Adrenal gland (tissue), 12 donors: Measurements from ENCODE around the gene ACSF3. TPM values are rescaled to one million over a fixed set of nuclear protein-coding genes. Genes with fewer than 3 reads are reported as not detected.

Experiments
- DNase-seq, 7 donors: peaks; one replicate each; pipeline ENCODE4 v3.0.0-alpha.2; 2019 to 2020
- H3K27ac ChIP-seq, 5 donors: fragments of 200-600 bp; sonication (generic) in 4 of 5; 1 replicate in 3 of 5; 2 replicates in 2 of 5; pipeline versions ENCODE4 v1.5.1 to v1.8.0; 2016 to 2020; ENCODE audit warnings: mild to moderate bottlenecking in 1 of 5
- H3K27me3 ChIP-seq: fragments of 200-600 bp; 2 replicates; pipeline ENCODE4 v1.8.0; 2021
- H3K36me3 ChIP-seq, 2 donors: fragments of 200-600 bp; replicated peaks in 1 of 2; 1 replicate in 1 of 2; 2 replicates in 1 of 2; pipeline versions ENCODE4 v1.5.1 to v1.8.0; 2018 to 2022
- H3K4me1 ChIP-seq, 2 donors: fragments of 200-600 bp; replicated peaks in 1 of 2; 1 replicate in 1 of 2; 2 replicates in 1 of 2; pipeline versions ENCODE4 v1.5.1 to v1.8.0; 2018 to 2021
- H3K4me3 ChIP-seq, 4 donors: fragments of 200-600 bp; sonication (generic) in 3 of 4; one replicate each; pipeline ENCODE4 v1.5.1; 2016 to 2018
- H3K9me3 ChIP-seq, 3 donors: fragments of 200-600 bp; sonication (generic) in 1 of 3; replicated peaks in 1 of 3; 1 replicate in 2 of 3; 2 replicates in 1 of 3; pipeline versions ENCODE4 v1.5.1 to v1.8.0; 2016 to 2021
- POLR2A ChIP-seq, 2 donors: fragments of 450-650 bp; IDR thresholded peaks; one replicate each; pipeline ENCODE4 v1.6.1; 2017; ENCODE audit warnings: antibody characterized with exemption in 2 of 2, mild to moderate bottlenecking in 2 of 2, moderate library complexity in 1 of 2
- WGBS, 4 donors: extraction: QIAGEN DNeasy Blood & Tissue Kit in 2 of 4; methylation state at CpG; one replicate each; pipeline versions ENCODE4 v1.1.5 to v1.1.7; 2013 to 2017; 5-methylcytosine and 5-hydroxymethylcytosine counted together
- intact Hi-C, 2 donors: fragments of 100-400 bp; cut with DNase I; formaldehyde crosslinking; loops; one replicate each; pipeline versions ENCODE4 v1.14.1 to v1.15.0; 2022 to 2023
- polyA plus RNA-seq, 3 donors: library from polyadenylated mRNA; stranded (reverse); fragments of 200-250 nt in 2 of 3; fragments of 350-450 nt in 1 of 3; fragmentation: Illumina TruSeq in 1 of 3; extraction: RNeasy Lipid Tissue Mini Kit (QIAGEN cat#74804) in 1 of 3; gene quantifications; one replicate each; pipeline ENCODE4 v1.2.3, GENCODE V29; 2013 to 2014
- total RNA-seq, 9 donors: library from RNA; depleted of rRNA in 4 of 9; stranded (reverse); fragments of >200 nt in 4 of 9; fragments of 120-200 nt in 1 of 9; fragmentation: NEBNext Ultra II Directional in 1 of 9; extraction: Animal tissue kit (Norgen Biotek cat#: 25700) in 1 of 9; gene quantifications; one replicate each; pipeline versions ENCODE4 v1.1.0 to v1.2.4, GENCODE V29; 2013 to 2023
- TF ChIP-seq, protein P1 (sequence below), 6 experiments: fragments of 450-650 bp in 4 of 6; fragments of 200-600 bp in 2 of 6; sonication (generic) in 1 of 6; IDR thresholded peaks; 1 replicate in 5 of 6; 2 replicates in 1 of 6; pipeline versions ENCODE4 v1.5.1 to v1.8.0; 2016 to 2021; ENCODE audit warnings: antibody characterized with exemption in 6 of 6, mild to moderate bottlenecking in 2 of 6, moderate library complexity in 1 of 6
- donor health status: healthy with polysubstance abuse.
- donor health status: Bipolar disorder and iron deficiency.
- donor health status: DM: yes; HTN: yes; CAD: no.
- donor health status: DM: no; HTN: no; CAD: no.
- donor health status: DM: no; HTN: no; CAD: no.
- donor health status: DM: yes; HTN: yes; CAD: no.

Gene ACSF3
- total and polyA plus RNA-seq, 12 donors, result 32.4 to 90.3 (median 57.0) TPM

GRCh38 chr16:89087922-89088497 is 5.6 kb upstream of the ACSF3 start:
- 53 to 61% (median 60%) methylated on average over 8 to 15 of the region's 15 CpGs for WGBS, 4 donors
- H3K27me3 ChIP-seq, result peaks cover 23% of the 10 kb centered on the region
- no peak for DNase-seq

DNA sequence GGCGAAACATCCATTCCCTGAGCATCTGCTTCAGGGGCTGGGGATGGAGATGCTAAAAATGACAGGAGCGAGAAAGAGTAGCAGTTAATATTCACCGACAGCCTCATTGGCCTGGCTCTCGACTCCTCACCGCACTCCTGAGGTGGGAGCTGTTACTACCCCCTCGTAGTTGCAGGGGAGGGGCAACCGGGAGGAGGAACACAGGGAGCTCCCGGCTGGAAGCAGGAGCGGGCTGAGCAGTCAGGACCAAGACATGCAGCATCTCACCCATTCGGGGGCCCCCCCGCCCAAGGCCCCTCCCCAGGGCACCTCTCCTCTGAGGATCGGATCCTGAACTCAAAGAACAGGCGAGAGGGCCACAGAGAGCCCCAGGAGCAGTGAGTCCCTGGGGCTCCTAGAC is 4.5 kb upstream of the ACSF3 start:
- peaks cover 23% of the 10 kb centered on the region for H3K27me3 ChIP-seq
- intact Hi-C loops, result no loop called here

More at GRCh38 chr16:89087922-89088497, 5.6 kb upstream of the ACSF3 start:
- intact Hi-C loops, result no loop called here
- peaks cover 0 to under 1% of the 10 kb centered on the region in 2 donors for H3K4me1 ChIP-seq
- no peak overlapping the region for H3K4me3 ChIP-seq
- no peaks in the 10 kb centered on the region for H3K9me3 ChIP-seq
- H3K36me3 ChIP-seq, result no peaks in the 10 kb centered on the region
- TF ChIP-seq, protein P1, sequence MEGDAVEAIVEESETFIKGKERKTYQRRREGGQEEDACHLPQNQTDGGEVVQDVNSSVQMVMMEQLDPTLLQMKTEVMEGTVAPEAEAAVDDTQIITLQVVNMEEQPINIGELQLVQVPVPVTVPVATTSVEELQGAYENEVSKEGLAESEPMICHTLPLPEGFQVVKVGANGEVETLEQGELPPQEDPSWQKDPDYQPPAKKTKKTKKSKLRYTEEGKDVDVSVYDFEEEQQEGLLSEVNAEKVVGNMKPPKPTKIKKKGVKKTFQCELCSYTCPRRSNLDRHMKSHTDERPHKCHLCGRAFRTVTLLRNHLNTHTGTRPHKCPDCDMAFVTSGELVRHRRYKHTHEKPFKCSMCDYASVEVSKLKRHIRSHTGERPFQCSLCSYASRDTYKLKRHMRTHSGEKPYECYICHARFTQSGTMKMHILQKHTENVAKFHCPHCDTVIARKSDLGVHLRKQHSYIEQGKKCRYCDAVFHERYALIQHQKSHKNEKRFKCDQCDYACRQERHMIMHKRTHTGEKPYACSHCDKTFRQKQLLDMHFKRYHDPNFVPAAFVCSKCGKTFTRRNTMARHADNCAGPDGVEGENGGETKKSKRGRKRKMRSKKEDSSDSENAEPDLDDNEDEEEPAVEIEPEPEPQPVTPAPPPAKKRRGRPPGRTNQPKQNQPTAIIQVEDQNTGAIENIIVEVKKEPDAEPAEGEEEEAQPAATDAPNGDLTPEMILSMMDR (IDR thresholded peaks at IDR 0.05), result no peak
- no peak for TF ChIP-seq POLR2A (IDR thresholded peaks at IDR 0.05)
- H3K27ac ChIP-seq, result no peak overlapping the region

GRCh38 chr16:89090182-89090630 is 3.4 kb upstream of the ACSF3 start:
- Histone ChIP-seq H3K9me3 (no peaks in the 10 kb centered on the region), H3K27ac (no peak overlapping the region), H3K36me3 (no peaks in the 10 kb centered on the region), H3K4me3 (no peak overlapping the region), H3K4me1 (peaks cover 11 to 17% of the 10 kb centered on the region in 2 donors), H3K27me3 (peaks cover 23% of the 10 kb centered on the region)
- intact Hi-C loops, result loop anchor here in 1 of 2 donors (10.0 kb wide), 1 partner anchor 75 kb away; no protein-coding TSS in a partner anchor
- no peak for DNase-seq
- TF ChIP-seq, protein P1 (IDR thresholded peaks at IDR 0.05), result no peak
- no peak for TF ChIP-seq POLR2A (IDR thresholded peaks at IDR 0.05)
- 52 to 62% (median 60%) methylated on average over 12 to 16 of the region's 16 CpGs for WGBS, 4 donors

More for the DNA sequence above, 4.5 kb upstream of the ACSF3 start:
- H3K27ac ChIP-seq, result no peak overlapping the region
- DNase-seq, result no peak
- no peaks in the 10 kb centered on the region for H3K36me3 ChIP-seq
- no peak overlapping the region for H3K4me3 ChIP-seq
- H3K9me3 ChIP-seq, result no peaks in the 10 kb centered on the region
- peaks cover under 1 to 6% of the 10 kb centered on the region in 2 donors for H3K4me1 ChIP-seq
- TF ChIP-seq, protein P1 (IDR thresholded peaks at IDR 0.05), result no peak
- TF ChIP-seq POLR2A (IDR thresholded peaks at IDR 0.05), result no peak
- 15 to 29% (median 20%) methylated on average over 3 to 13 of the region's 13 CpGs for WGBS, 4 donors

DNA sequence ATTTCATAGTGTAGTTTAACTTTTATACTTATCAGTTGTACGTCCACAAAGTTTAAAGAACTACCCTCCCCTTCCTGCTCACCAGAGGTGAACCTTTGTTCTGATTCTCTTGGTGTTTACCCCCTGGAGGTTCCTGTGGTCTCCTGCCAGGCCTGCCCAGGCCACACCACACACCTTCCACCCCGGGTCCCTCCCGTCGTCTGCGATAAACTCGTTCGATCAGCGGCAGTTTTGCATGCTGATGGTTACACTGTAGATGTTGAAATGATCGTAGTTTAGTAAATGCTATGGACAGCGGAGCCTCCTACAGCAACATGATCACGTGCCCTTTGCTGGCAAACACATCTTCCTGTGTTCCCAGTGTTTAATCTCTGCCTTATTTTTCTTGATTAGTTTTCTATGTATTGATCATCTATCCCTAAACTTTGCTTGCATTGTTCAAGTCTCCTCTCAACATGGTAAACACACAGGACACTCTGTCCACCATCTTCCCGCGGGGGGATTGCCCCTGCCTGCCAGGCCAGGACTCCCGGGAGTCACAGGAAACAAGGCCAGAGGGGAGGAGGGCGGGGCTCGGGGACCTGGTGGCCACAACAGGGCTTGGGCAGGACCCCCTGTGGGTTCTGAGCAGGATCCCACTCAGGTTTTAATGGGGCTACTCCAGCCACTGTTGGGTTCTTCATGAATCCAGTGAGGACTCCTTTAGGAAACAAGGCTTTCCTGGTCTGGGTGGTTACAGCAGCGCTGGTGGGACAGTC is 2.8 kb upstream of the ACSF3 start:
- TF ChIP-seq POLR2A (IDR thresholded peaks at IDR 0.05), result no peak
- TF ChIP-seq, protein P1 (IDR thresholded peaks at IDR 0.05), result no peak
- no peaks in the 10 kb centered on the region for H3K9me3 ChIP-seq
- H3K27me3 ChIP-seq, result peaks cover 23% of the 10 kb centered on the region
- H3K27ac ChIP-seq, result no peak overlapping the region
- DNase-seq, result no peak
- 61 to 70% (median 68%) methylated on average over 16 to 17 of the region's 17 CpGs for WGBS, 4 donors
- no peak overlapping the region for H3K4me3 ChIP-seq
- H3K4me1 ChIP-seq, result peaks cover 17 to 23% of the 10 kb centered on the region in 2 donors
- intact Hi-C loops, result loop anchor here in 1 of 2 donors (10.0 kb wide), 1 partner anchor 74 kb away; no protein-coding TSS in a partner anchor
- no peaks in the 10 kb centered on the region for H3K36me3 ChIP-seq
